HL-60 (cell line): ENCODE data around the gene MAP3K21.

Experiments
- CTCF ChIP-seq: IDR thresholded peaks from one replicate; pipeline ENCODE4 v1.5.1; 2011; ENCODE audit warnings: low read length, control low read depth, inconsistent platforms; ENCODE audit not compliant: insufficient read depth
- POLR2AphosphoS5 ChIP-seq: IDR thresholded peaks from 2 replicates; pipeline ENCODE4 v1.6.1; 2012; ENCODE audit warnings: low read depth
- REST ChIP-seq: IDR thresholded peaks from 2 replicates; pipeline ENCODE4 v1.6.1; 2012; ENCODE audit warnings: low read depth; ENCODE audit not compliant: insufficient replicate concordance

DNA sequence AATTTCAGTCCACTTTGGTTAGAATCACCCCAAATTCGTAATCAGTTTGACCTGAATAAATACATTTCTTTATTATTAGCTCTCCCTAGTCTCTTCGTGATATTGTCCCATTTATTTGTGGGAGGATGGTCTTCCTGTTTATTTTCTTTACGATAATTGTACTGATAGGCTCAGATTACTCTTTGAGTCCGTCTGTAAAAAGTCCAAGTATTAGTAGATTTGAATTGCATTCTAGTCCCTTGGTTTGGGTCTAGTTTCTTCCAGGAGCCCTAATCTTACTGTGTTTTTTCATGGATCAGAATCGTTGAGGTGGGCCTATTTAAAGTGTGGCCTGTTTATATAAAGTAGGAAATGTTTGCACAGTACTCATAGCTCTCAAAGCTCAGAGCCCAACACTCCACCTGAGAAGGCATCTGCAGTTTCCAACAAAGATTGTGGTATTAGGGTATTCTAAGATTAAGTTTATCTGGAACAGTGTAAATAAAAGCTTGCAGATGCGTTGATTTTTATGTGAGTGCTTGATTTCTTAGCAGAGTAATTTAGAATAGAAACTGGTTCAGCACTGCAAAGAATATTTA, 33.1 kb downstream of the MAP3K21 start:
- TF ChIP-seq CTCF (no peak), REST (no peak), POLR2AphosphoS5 (no peak)
